Small intestine (tissue), 7 donors: ENCODE data around the gene ABCC1. TPM values are rescaled to one million over a fixed set of nuclear protein-coding genes. Genes with fewer than 3 reads are reported as not detected.

ENCODE experiments used
- DNase-seq, 2 donors: peaks; one replicate each; pipeline versions ENCODE4 v3.0.0 to v3.0.0-alpha.2; 2013
- FAIRE-seq: peaks from 2 replicates; lab custom pipeline; 2012; peaks lifted over from hg19 to GRCh38; lab: Jason Lieb, UNC
- H3K27ac ChIP-seq, 3 donors: one replicate each; pipeline ENCODE4 v1.5.1; 2013; ENCODE audit warnings: low read length in 2 of 3, mild to moderate bottlenecking in 2 of 3, control low read depth in 1 of 3, inconsistent platforms in 1 of 3, low read depth in 1 of 3, moderate library complexity in 1 of 3
- H3K27me3 ChIP-seq, 3 donors: one replicate each; pipeline ENCODE4 v1.6.1; 2013; ENCODE audit warnings: low read length in 3 of 3, inconsistent platforms in 1 of 3; ENCODE audit not compliant: control insufficient read depth in 3 of 3, insufficient read depth in 3 of 3
- H3K36me3 ChIP-seq, 3 donors: one replicate each; pipeline ENCODE4 v1.6.1; 2013; ENCODE audit warnings: low read length in 3 of 3, inconsistent platforms in 1 of 3, low read depth in 1 of 3, mild to moderate bottlenecking in 1 of 3, moderate library complexity in 1 of 3; ENCODE audit not compliant: control insufficient read depth in 3 of 3, insufficient read depth in 2 of 3
- H3K4me1 ChIP-seq, 3 donors: one replicate each; pipeline ENCODE4 v1.6.1; 2013; ENCODE audit warnings: low read length in 2 of 3, inconsistent platforms in 1 of 3, low read depth in 1 of 3, mild to moderate bottlenecking in 1 of 3, moderate library complexity in 1 of 3; ENCODE audit not compliant: control insufficient read depth in 3 of 3, insufficient read depth in 2 of 3
- H3K4me3 ChIP-seq, 3 donors: one replicate each; pipeline ENCODE4 v1.5.1; 2013; ENCODE audit warnings: low read length in 3 of 3, control low read depth in 1 of 3, inconsistent platforms in 1 of 3, low read depth in 1 of 3, mild to moderate bottlenecking in 1 of 3, moderate library complexity in 1 of 3
- H3K9me3 ChIP-seq, 2 donors: one replicate each; pipeline ENCODE4 v1.6.1; 2013; ENCODE audit warnings: low read depth in 1 of 2, low read length in 1 of 2; ENCODE audit not compliant: control insufficient read depth in 2 of 2, insufficient read depth in 1 of 2
- WGBS, 3 donors: extraction: QIAGEN DNeasy Blood & Tissue Kit; methylation state at CpG; one replicate each; pipeline ENCODE4 v1.1.7; 2013; 5-methylcytosine and 5-hydroxymethylcytosine counted together
- polyA plus RNA-seq, 4 donors: library from polyadenylated mRNA; stranded (reverse) in 3 of 4; unstranded in 1 of 4; fragments of 200-250 nt in 3 of 4; fragments of 120-200 nt in 1 of 4; gene quantifications; one replicate each; pipeline versions ENCODE4 v1.2.1 to v1.2.3, GENCODE V29; 2013
- donor health status: healthy with polysubstance abuse.
- donor health status: control.
- donor health status: control.
- donor health status: Bipolar disorder and iron deficiency.
- donor health status: healthy.

Gene ABCC1
- polyA plus RNA-seq, 4 donors, result 0.54 to 12.4 (median 4.1) TPM

DNA sequence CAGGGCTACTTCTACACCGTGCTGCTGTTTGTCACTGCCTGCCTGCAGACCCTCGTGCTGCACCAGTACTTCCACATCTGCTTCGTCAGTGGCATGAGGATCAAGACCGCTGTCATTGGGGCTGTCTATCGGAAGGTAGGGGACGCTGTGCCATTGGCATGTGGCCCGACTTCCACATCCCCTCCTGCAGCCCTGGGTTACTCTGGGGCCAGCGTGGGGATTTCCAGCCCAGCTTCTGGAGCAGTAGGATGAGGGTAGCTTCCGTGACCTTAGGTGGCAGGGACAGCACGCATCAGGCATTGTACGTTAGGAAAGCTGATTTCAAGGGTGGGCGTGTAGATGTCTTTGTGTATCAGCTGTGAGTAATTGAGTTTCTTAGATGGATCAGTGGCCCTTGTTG lies 96.5 kb downstream of the ABCC1 start:
- Histone ChIP-seq H3K27me3 (no peaks in the 10 kb centered on the region), H3K36me3 (peaks cover 0 to 31% (median 25%) of the 10 kb centered on the region in 3 donors), H3K9me3 (no peaks in the 10 kb centered on the region), H3K27ac (no peak overlapping the region), H3K4me1 (no peaks in the 10 kb centered on the region), H3K4me3 (no peak overlapping the region)
- DNase-seq, result no peak
- FAIRE-seq, result no peak
- 66 to 94% (median 94%) methylated on average over 12 of the region's 12 CpGs for WGBS, 3 donors

DNA sequence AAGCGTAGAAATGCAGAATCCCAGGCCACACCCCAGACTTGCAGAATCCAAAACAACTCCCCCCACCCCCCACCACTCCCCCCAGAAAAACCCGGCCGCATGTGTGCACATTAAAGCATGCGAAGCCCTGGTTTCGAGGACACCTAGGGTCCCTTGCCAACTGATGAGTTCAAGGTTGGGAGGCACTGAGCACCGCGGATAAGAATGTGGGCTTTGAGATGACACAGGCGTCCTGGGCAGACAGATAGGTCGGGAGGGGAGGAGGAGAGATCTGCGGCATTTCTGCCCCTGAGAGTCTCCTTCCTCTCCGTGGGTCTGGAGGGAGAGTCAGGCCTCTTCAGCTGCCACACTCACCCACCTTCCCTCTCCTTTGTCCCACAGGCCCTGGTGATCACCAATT lies 98.3 kb downstream of the ABCC1 start:
- no peak overlapping the region for H3K27ac ChIP-seq
- WGBS, 3 donors, result 93 to 98% (median 95%) methylated on average over 11 of the region's 11 CpGs
- no peak overlapping the region for H3K4me3 ChIP-seq
- DNase-seq (no peak), FAIRE-seq (no peak)
- H3K36me3 ChIP-seq, result peaks cover 0 to 34% (median 25%) of the 10 kb centered on the region in 3 donors
- H3K27me3 ChIP-seq, result no peaks in the 10 kb centered on the region
- no peaks in the 10 kb centered on the region for H3K4me1 ChIP-seq
- H3K9me3 ChIP-seq, result no peaks in the 10 kb centered on the region

DNA sequence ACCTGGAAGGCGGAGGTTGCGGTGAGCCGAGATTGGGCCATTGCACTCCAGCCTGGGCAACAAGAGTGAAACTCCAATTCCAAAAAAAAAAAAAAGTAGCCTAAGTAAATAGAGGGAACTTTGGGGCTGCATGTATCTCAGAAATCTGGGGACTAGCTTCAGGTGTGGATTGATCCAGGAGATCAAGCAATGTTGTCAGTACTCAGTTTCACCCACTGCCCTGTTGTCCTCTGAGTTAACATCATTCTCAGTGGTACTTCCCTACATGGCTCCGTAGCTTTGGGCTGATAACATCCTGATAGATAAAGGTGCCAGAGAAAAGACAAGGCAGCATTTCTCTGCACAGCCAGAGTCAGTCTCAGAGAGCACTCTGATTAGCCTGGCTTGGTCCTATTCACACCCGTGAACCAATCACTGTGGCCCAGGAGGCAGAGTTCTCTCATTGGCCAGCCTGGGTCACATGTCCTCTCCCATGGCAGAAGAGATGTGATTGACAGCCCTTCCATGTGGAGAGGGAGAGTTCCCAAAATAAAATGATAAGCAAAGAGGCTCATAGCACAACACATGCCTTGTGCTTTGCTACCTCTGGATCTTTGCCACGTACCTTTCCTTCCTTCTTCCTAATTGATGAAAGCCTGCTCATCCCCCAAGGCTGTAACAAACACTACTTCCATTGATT lies 99.6 kb downstream of the ABCC1 start:
- H3K4me1 ChIP-seq, result no peaks in the 10 kb centered on the region
- no peak overlapping the region for H3K27ac ChIP-seq
- WGBS, 3 donors, result 94 to 96% (median 94%) methylated on average over 6 of the region's 6 CpGs
- DNase-seq, result no peak
- no peaks in the 10 kb centered on the region for H3K9me3 ChIP-seq
- H3K4me3 ChIP-seq, result no peak overlapping the region
- FAIRE-seq, result no peak
- no peaks in the 10 kb centered on the region for H3K27me3 ChIP-seq
- peaks cover 0 to 34% (median 25%) of the 10 kb centered on the region in 3 donors for H3K36me3 ChIP-seq

DNA sequence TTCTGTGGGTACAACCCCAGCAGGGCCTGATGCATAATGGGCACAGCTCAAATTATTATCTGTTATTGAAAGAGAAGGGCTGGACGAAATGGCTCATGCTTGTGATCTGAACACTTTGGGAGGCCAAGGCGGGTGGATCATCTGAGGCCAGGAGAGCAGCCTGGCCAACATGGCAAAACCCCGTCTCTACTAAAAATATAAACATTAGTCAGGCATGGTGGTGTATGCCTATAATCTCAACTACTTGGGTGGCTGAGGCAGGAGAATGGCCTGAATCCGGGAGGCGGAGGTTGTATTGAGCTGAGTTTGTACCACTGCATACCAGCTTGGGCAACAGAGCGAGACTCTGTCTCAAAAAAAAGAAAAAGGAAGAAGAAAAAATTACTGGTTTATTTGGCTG lies 100.7 kb downstream of the ABCC1 start:
- Histone ChIP-seq H3K36me3 (peaks cover 0 to 26% (median 24%) of the 10 kb centered on the region in 3 donors), H3K27me3 (no peaks in the 10 kb centered on the region), H3K4me1 (no peaks in the 10 kb centered on the region), H3K27ac (no peak overlapping the region), H3K4me3 (no peak overlapping the region), H3K9me3 (no peaks in the 10 kb centered on the region)
- WGBS, 3 donors, result 94 to 96% (median 95%) methylated on average over 6 of the region's 6 CpGs
- FAIRE-seq (no peak), DNase-seq (no peak)

DNA sequence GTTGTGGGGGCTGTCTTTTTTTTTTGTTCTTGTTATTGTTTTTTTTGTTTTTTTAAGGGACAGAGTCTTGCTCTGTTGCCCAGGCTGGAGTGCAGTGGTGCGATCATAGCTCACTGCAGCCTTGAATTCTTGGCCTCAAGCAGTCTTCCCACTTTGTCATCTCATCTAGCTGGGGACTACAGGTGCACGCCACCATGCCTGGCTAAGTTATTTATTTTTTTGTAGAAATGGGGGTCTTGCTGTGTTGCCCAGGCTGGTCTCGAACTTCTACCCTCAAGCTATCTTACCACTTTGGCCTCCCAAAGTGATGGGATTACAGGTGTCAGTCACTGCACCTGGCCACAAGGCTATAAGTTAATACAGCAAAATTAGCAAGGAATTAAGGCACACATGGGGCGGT lies 101.7 kb downstream of the ABCC1 start:
- Histone ChIP-seq H3K27ac (no peak overlapping the region), H3K27me3 (no peaks in the 10 kb centered on the region), H3K4me3 (no peak overlapping the region), H3K36me3 (peaks cover 0 to 25% (median 22%) of the 10 kb centered on the region in 3 donors), H3K9me3 (no peaks in the 10 kb centered on the region), H3K4me1 (no peaks in the 10 kb centered on the region)
- FAIRE-seq (no peak), DNase-seq (no peak)
- WGBS, 3 donors, result 95 to 97% (median 97%) methylated on average over 4 of the region's 4 CpGs

DNA sequence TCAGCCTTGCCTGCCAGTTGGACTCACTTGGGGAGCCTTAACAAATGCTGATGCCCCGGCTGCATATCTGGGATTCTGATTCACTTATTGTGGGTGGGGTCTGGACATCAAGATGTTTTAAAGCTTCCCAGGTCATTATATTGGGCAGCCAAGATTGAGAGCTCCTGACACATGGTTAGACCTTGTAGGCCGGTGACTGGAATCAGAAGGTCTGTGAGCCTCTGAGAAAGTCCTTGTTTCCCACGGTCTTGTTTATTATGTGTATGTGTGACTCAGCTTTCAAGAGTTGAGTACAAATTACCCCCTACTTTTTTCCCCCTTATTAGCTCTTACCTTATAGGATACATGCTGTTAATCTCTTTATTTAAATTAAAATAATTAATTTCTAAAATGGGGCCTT lies 103.5 kb downstream of the ABCC1 start:
- no peak overlapping the region for H3K4me3 ChIP-seq
- no peaks in the 10 kb centered on the region for H3K27me3 ChIP-seq
- peaks cover 0 to 29% (median 23%) of the 10 kb centered on the region in 3 donors for H3K36me3 ChIP-seq
- H3K27ac ChIP-seq, result no peak overlapping the region
- WGBS, 3 donors, result 84 to 86% (median 85%) methylated on average over 3 of the region's 3 CpGs
- DNase-seq (no peak), FAIRE-seq (no peak)
- H3K9me3 ChIP-seq, result no peaks in the 10 kb centered on the region
- H3K4me1 ChIP-seq, result no peaks in the 10 kb centered on the region

DNA sequence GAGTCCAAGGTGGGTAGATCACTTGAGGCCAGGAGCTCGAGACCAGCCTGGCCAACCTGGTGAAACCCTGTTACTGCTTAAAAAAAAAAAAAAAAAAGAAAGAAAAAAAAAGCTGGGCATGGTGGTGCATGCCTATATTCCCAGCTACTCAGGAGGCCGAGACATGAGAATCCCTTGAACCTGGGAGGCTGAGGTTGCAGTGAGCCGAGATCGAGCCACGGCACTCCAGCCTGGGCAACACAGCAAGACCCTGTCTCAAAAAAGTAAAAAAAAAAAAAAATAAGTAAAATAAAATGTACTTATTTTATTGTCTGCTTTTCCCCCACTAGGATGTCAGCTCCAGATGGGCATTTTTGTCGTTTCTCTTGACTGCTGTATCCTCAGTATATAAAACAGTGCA lies 107.7 kb downstream of the ABCC1 start:
- no peaks in the 10 kb centered on the region for H3K27me3 ChIP-seq
- 96 to 99% (median 98%) methylated on average over 6 of the region's 6 CpGs for WGBS, 3 donors
- peaks cover 0 to 17% (median 15%) of the 10 kb centered on the region in 3 donors for H3K36me3 ChIP-seq
- H3K4me3 ChIP-seq, result no peak overlapping the region
- no peak overlapping the region for H3K27ac ChIP-seq
- DNase-seq, result no peak
- peaks cover 0 to 2% (median 0%) of the 10 kb centered on the region in 3 donors for H3K4me1 ChIP-seq
- no peaks in the 10 kb centered on the region for H3K9me3 ChIP-seq
- no peak for FAIRE-seq

DNA sequence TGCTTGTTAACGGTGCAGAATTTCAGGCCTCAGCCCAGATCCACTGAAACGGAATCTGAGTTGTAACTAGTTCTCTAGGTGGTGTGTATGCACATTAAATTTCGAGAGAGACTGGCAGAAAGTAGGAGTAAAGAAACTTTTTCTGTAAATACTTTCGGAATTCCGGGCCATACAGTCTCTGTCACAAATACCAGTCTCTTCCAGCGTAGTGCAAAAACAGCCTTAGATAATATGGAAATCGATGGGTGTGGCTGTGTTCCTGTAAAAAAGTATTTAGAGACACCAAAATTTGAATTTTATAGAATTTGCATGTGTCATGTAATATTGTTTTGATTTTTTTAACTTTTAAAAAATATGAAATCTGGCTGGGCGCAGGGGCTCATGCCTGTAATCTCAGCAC lies 109.7 kb downstream of the ABCC1 start:
- H3K4me1 ChIP-seq, result peaks cover 0 to 2% (median 0%) of the 10 kb centered on the region in 3 donors
- no peak for DNase-seq
- no peak for FAIRE-seq

More for the DNA sequence above, 109.7 kb downstream of the ABCC1 start:
- Histone ChIP-seq H3K27me3 (no peaks in the 10 kb centered on the region), H3K4me3 (no peak overlapping the region), H3K27ac (no peak overlapping the region), H3K36me3 (peaks cover 0 to 17% (median 15%) of the 10 kb centered on the region in 3 donors), H3K9me3 (no peaks in the 10 kb centered on the region)
- WGBS, 3 donors, result 95 to 96% (median 96%) methylated on average over 8 of the region's 8 CpGs
